HT-29 (cell line): Measurements from ENCODE around the gene NMT1. TPM values are rescaled to one million over a fixed set of nuclear protein-coding genes. Genes with fewer than 3 reads are reported as not detected.
A peak's percentile ranks its signal among the peaks of the same experiment; 100 is the strongest.

ENCODE experiments used
- DNase-seq: peaks from one replicate; pipeline ENCODE4 v3.0.0-alpha.2; 2015; ENCODE audit warnings: low spot score
- small RNA-seq: library from RNA; depleted of rRNA; stranded (forward); fragments of <200 nt; gene quantifications from one replicate; pipeline ENCODE3, GENCODE V24; 2014
- total RNA-seq: library from RNA; depleted of rRNA; stranded (reverse); fragments of >200 nt; shearing (Covaris generic); gene quantifications from 2 replicates; pipeline ENCODE4 v1.2.3, GENCODE V29; 2014; rRNA removed

NMT1 gene
- total RNA-seq, 1 experiment from 2014 or later: 59.2 TPM

- DNase-seq: peak; percentile 41
Measured at GRCh38 chr17:45150911-45151809, 90.0 kb downstream of the NMT1 start.

GRCh38 chr17:45155029-45155428 lies 93.9 kb downstream of the NMT1 start:
- DNase-seq: no peak

- no peak for DNase-seq
Measured at GRCh38 chr17:45155483-45155882, 94.4 kb downstream of the NMT1 start.

- no peak for DNase-seq
Measured at GRCh38 chr17:45156242-45156641, 95.1 kb downstream of the NMT1 start.

Small RNAs within 50 kb of the gene (small RNA-seq; reads per million reads assigned to genes)
- gene MIR6784 (not detected), gene RF00019 (not detected)

Other genes starting within 250 kb of the NMT1 start
- gene GJC1, start 231.0 kb upstream of the NMT1 start, total RNA-seq: not detected in 2 replicates
- gene HIGD1B, start 213.4 kb upstream of the NMT1 start, total RNA-seq: not detected in 2 replicates
- gene EFTUD2, start 161.9 kb upstream of the NMT1 start, total RNA-seq: 142 and 143 TPM in 2 replicates
- 0.29 and 0.46 TPM in 2 replicates for gene GFAP, start 145.8 kb upstream of the NMT1 start, total RNA-seq
- 12.2 and 14.8 TPM in 2 replicates for gene KIF18B, start 113.5 kb upstream of the NMT1 start, total RNA-seq
- gene C1QL1, start 93.0 kb upstream of the NMT1 start, total RNA-seq: 0.05 TPM in 1 of 2 replicates, not detected in the other
- gene DCAKD, start 9.7 kb upstream of the NMT1 start, total RNA-seq: 44.9 and 49.8 TPM in 2 replicates
- 130 and 142 TPM in 2 replicates for gene PLCD3, start 71.2 kb downstream of the NMT1 start, total RNA-seq
- gene ACBD4, start 74.4 kb downstream of the NMT1 start, total RNA-seq: 12.0 and 12.3 TPM in 2 replicates
- 9.4 and 9.6 TPM in 2 replicates for gene HEXIM1, start 87.2 kb downstream of the NMT1 start, total RNA-seq
- 9.0 and 9.5 TPM in 2 replicates for gene HEXIM2, start 100.6 kb downstream of the NMT1 start, total RNA-seq
- gene FMNL1, start 160.6 kb downstream of the NMT1 start, total RNA-seq: 0.03 TPM in 1 of 2 replicates, not detected in the other
- not detected in 2 replicates for gene SPATA32, start 200.8 kb downstream of the NMT1 start, total RNA-seq